CD4-positive, alpha-beta T cell (primary cell): Measurements from ENCODE around the gene KNDC1. TPM values are rescaled to one million over a fixed set of nuclear protein-coding genes. Genes with fewer than 3 reads are reported as not detected.

Source experiments
- ATAC-seq: fragments of 200-7000 bp; cut with Tn5 transposase; one replicate; pipeline ENCODE4 v1.10.0; 2022; ENCODE audit warnings: mild to moderate bottlenecking; ENCODE audit not compliant: poor library complexity
- CTCF ChIA-PET: fragments of 350-600 bp; sonication (Branson Sonifier 250); formaldehyde crosslinking; loops from one replicate; lab custom pipeline; 2021; ENCODE audit warnings: antibody characterized with exemption, inconsistent platforms; lab: Charles Lee
- POLR2A ChIA-PET: fragments of 350-600 bp; sonication (Branson Sonifier 250); formaldehyde crosslinking; loops from one replicate; lab custom pipeline; 2021; ENCODE audit warnings: antibody characterized with exemption, inconsistent platforms; lab: Charles Lee
- DNase-seq, 14 experiments: peaks; one replicate each; pipeline ENCODE4 v3.0.0-alpha.2; 2013 to 2020; ENCODE audit warnings: mixed read lengths in 2 of 14
- H3K27ac ChIP-seq, 2 donors: one replicate each; pipeline versions ENCODE4 v1.5.1 to v1.7.0; 2013; ENCODE audit warnings: low read length in 2 of 2, low read depth in 1 of 2, mild to moderate bottlenecking in 1 of 2
- H3K27me3 ChIP-seq, 2 experiments: 1 replicate in 1 of 2; 2 replicates in 1 of 2; pipeline versions ENCODE4 v1.6.1 to v1.7.0; 2013; ENCODE audit warnings: low read length in 2 of 2, control low read depth in 1 of 2, mild to moderate bottlenecking in 1 of 2, moderate library complexity in 1 of 2; ENCODE audit not compliant: insufficient read depth in 2 of 2, control insufficient read depth in 1 of 2
- H3K36me3 ChIP-seq: one replicate; pipeline ENCODE4 v1.6.1; 2013; ENCODE audit warnings: low read length, control low read depth; ENCODE audit not compliant: insufficient read depth
- H3K4me1 ChIP-seq: one replicate; pipeline ENCODE4 v1.6.1; 2013; ENCODE audit warnings: low read length, control low read depth; ENCODE audit not compliant: insufficient read depth
- H3K4me3 ChIP-seq: one replicate; pipeline ENCODE4 v1.5.1; 2013; ENCODE audit warnings: mild to moderate bottlenecking, low read length, moderate library complexity
- H3K9me3 ChIP-seq, 2 experiments: 1 replicate in 1 of 2; 2 replicates in 1 of 2; pipeline versions ENCODE4 v1.6.1 to v1.7.0; 2013; ENCODE audit warnings: low read length in 2 of 2, mild to moderate bottlenecking in 2 of 2, control low read depth in 1 of 2, moderate library complexity in 1 of 2; ENCODE audit not compliant: control insufficient read depth in 1 of 2, insufficient read depth in 1 of 2
- H3K27ac Mint-ChIP-seq: one replicate; pipeline ENCODE4 v1.8.0; 2020; ENCODE audit warnings: mixed read lengths
- H3K27me3 Mint-ChIP-seq: one replicate; pipeline ENCODE4 v1.8.0; 2021; ENCODE audit warnings: mixed read lengths
- H3K36me3 Mint-ChIP-seq: one replicate; pipeline ENCODE4 v1.8.0; 2021; ENCODE audit warnings: low read depth, mixed read lengths
- H3K4me1 Mint-ChIP-seq: one replicate; pipeline ENCODE4 v1.8.0; 2021; ENCODE audit warnings: low read depth, mixed read lengths
- H3K4me3 Mint-ChIP-seq: one replicate; pipeline ENCODE4 v1.8.0; 2020; ENCODE audit warnings: mild to moderate bottlenecking, mixed read lengths
- H3K9me3 Mint-ChIP-seq: one replicate; pipeline ENCODE4 v1.8.0; 2020; ENCODE audit warnings: mixed read lengths
- CTCF ChIP-seq: fragments of 200-600 bp; IDR thresholded peaks from one replicate; pipeline ENCODE4 v1.8.0; 2022; ENCODE audit warnings: antibody characterized with exemption, mild to moderate bottlenecking
- intact Hi-C, 2 experiments: fragments of 100-400 bp; cut with DNase I in 1 of 2; cut with micrococcal nuclease in 1 of 2; formaldehyde crosslinking; loops; one replicate each; pipeline versions ENCODE4 v1.15.1 to v1.9.0; 2023 to 2025; cut with DNase I, micrococcal nuclease
- total RNA-seq, 174 experiments: library from RNA in 2 of 174; stranded (reverse) in 2 of 174; gene quantifications; one replicate each; pipeline ENCODE4 v1.2.3 and lab custom pipeline; 2021 to 2026

KNDC1 gene
- total RNA-seq, 2 experiments from 2014 or later = not detected

GRCh38 chr10:133247681-133248333, 87.8 kb downstream of the KNDC1 start:
- Histone ChIP-seq H3K36me3 (no peaks in the 10 kb centered on the region), H3K4me1 (peaks cover 4% of the 10 kb centered on the region), H3K9me3 (peaks cover 0 to 5% of the 10 kb centered on the region in 2 experiments), H3K4me3 (no peak overlapping the region), H3K27me3 (peaks cover 2 to 9% of the 10 kb centered on the region in 2 experiments), H3K27ac (no peak overlapping the region)
- no peak overlapping the region for H3K4me3 Mint-ChIP-seq
- DNase-seq (no peak), ATAC-seq (no peak)
- POLR2A ChIA-PET = no interaction called here
- H3K36me3 Mint-ChIP-seq = no peaks in the 10 kb centered on the region
- intact Hi-C loops = no loop called here
- no peak for TF ChIP-seq CTCF
- H3K9me3 Mint-ChIP-seq = no peaks in the 10 kb centered on the region
- peaks cover 5% of the 10 kb centered on the region for H3K27me3 Mint-ChIP-seq
- H3K27ac Mint-ChIP-seq = no peak overlapping the region
- no peaks in the 10 kb centered on the region for H3K4me1 Mint-ChIP-seq
- CTCF ChIA-PET = no interaction called here

- ATAC-seq (no peak), DNase-seq (no peak)
- no peaks in the 10 kb centered on the region for H3K4me1 Mint-ChIP-seq
- no peak overlapping the region for H3K27ac ChIP-seq
- H3K4me3 Mint-ChIP-seq = no peak overlapping the region
- POLR2A ChIA-PET = no interaction called here
- no peak overlapping the region for H3K27ac Mint-ChIP-seq
- H3K4me1 ChIP-seq = peaks cover 4% of the 10 kb centered on the region
- no peaks in the 10 kb centered on the region for H3K36me3 ChIP-seq
- H3K36me3 Mint-ChIP-seq = no peaks in the 10 kb centered on the region
- H3K4me3 ChIP-seq = no peak overlapping the region
- H3K9me3 ChIP-seq = peaks cover 0 to 5% of the 10 kb centered on the region in 2 experiments
- H3K27me3 ChIP-seq = peaks cover 0 to 6% of the 10 kb centered on the region in 2 experiments
- no peak for TF ChIP-seq CTCF
- intact Hi-C loops = no loop called here
- H3K27me3 Mint-ChIP-seq = peaks cover under 1% of the 10 kb centered on the region
- CTCF ChIA-PET = no interaction called here
- no peaks in the 10 kb centered on the region for H3K9me3 Mint-ChIP-seq
These were observed 88.3 kb downstream of the KNDC1 start for GRCh38 chr10:133248334-133248715.

GRCh38 chr10:133249094-133249780, 89.2 kb downstream of the KNDC1 start:
- H3K27me3 ChIP-seq = peaks cover 0 to 3% of the 10 kb centered on the region in 2 experiments
- Mint-ChIP-seq H3K9me3 (no peaks in the 10 kb centered on the region), H3K4me1 (no peaks in the 10 kb centered on the region), H3K36me3 (no peaks in the 10 kb centered on the region), H3K4me3 (no peak overlapping the region), H3K27ac (no peak overlapping the region), H3K27me3 (no peaks in the 10 kb centered on the region)
- DNase-seq (peak in 1 of 14 experiments; percentile 26), ATAC-seq (no peak)
- peaks cover 4% of the 10 kb centered on the region for H3K4me1 ChIP-seq
- no peaks in the 10 kb centered on the region for H3K36me3 ChIP-seq
- H3K9me3 ChIP-seq = peaks cover 0 to 1% of the 10 kb centered on the region in 2 experiments
- intact Hi-C loops = no loop called here
- TF ChIP-seq CTCF = no peak
- H3K4me3 ChIP-seq = no peak overlapping the region
- no peak overlapping the region for H3K27ac ChIP-seq
- ChIA-PET CTCF (no interaction called here), POLR2A (no interaction called here)
